Stimulated activated memory B cell treated with anti-CD40 and anti-IgM and Interleukin-4, amounts not matched to agents 10 μg/mL and 1 μg/mL and 100 μg/mL, for 72 hours (primary cell): ENCODE data around the gene LRRC8B.

ENCODE experiments used
- ATAC-seq: fragments of 150-1000 bp; cut with Tn5 transposase; 2 replicates; pipeline ENCODE4 v1.10.0; 2021
- H3K27ac Mint-ChIP-seq: one replicate; pipeline ENCODE4 v1.8.0; 2022; ENCODE audit warnings: mild to moderate bottlenecking, mixed read lengths
- H3K27me3 Mint-ChIP-seq: one replicate; pipeline ENCODE4 v1.8.0; 2022; ENCODE audit warnings: mixed read lengths
- H3K36me3 Mint-ChIP-seq: one replicate; pipeline ENCODE4 v1.8.0; 2022; ENCODE audit warnings: mixed read lengths
- H3K4me1 Mint-ChIP-seq: one replicate; pipeline ENCODE4 v1.8.0; 2022; ENCODE audit warnings: mixed read lengths
- H3K4me3 Mint-ChIP-seq: one replicate; pipeline ENCODE4 v1.8.0; 2022; ENCODE audit warnings: mild to moderate bottlenecking, moderate library complexity, mixed read lengths
- H3K9me3 Mint-ChIP-seq: one replicate; pipeline ENCODE4 v1.8.0; 2022; ENCODE audit warnings: mixed read lengths

The LRRC8B gene

GRCh38 chr1:89552471-89553081, 27.9 kb downstream of the LRRC8B start:
- no peaks in the 10 kb centered on the region for H3K27me3 Mint-ChIP-seq
- H3K4me1 Mint-ChIP-seq, result peaks cover 40% of the 10 kb centered on the region
- peaks cover 28% of the 10 kb centered on the region for H3K36me3 Mint-ChIP-seq
- no peaks in the 10 kb centered on the region for H3K9me3 Mint-ChIP-seq
- ATAC-seq, result peak; percentile 74
- peak overlapping the region; percentile 70 for H3K27ac Mint-ChIP-seq
- H3K4me3 Mint-ChIP-seq, result peak overlapping the region; percentile 46

DNA sequence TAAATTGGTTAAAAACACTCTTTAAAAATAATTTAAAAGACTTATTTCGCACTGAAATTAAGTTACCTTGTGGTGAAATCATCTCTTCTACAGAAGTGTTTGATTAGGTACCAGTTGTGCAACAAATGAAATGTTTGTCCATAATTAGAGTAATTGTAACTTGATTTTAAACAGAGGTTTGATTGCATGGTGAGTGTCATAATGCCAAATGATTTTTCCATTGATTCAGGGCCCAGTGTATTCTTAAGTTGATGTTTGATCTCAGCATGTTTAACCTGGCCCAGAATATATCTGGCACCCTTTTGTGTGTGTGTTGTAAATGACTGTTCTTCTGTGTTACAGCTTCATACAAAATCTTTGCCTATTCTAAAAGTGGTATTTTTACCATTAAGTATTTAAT, 28.5 kb downstream of the LRRC8B start:
- Mint-ChIP-seq H3K4me1 (peaks cover 40% of the 10 kb centered on the region), H3K27me3 (no peaks in the 10 kb centered on the region), H3K9me3 (no peaks in the 10 kb centered on the region), H3K36me3 (peaks cover 29% of the 10 kb centered on the region), H3K27ac (peak overlapping the region; percentile 70), H3K4me3 (no peak overlapping the region)
- no peak for ATAC-seq

GRCh38 chr1:89555550-89555949, 30.9 kb downstream of the LRRC8B start:
- Mint-ChIP-seq H3K4me1 (peaks cover 28% of the 10 kb centered on the region), H3K27ac (no peak overlapping the region), H3K4me3 (no peak overlapping the region), H3K27me3 (no peaks in the 10 kb centered on the region), H3K9me3 (no peaks in the 10 kb centered on the region), H3K36me3 (peaks cover 38% of the 10 kb centered on the region)
- ATAC-seq, result peak; percentile 34

- no peak for ATAC-seq
- Mint-ChIP-seq H3K4me1 (peaks cover 22% of the 10 kb centered on the region), H3K4me3 (no peak overlapping the region), H3K27me3 (no peaks in the 10 kb centered on the region), H3K9me3 (no peaks in the 10 kb centered on the region), H3K36me3 (peaks cover 35% of the 10 kb centered on the region), H3K27ac (no peak overlapping the region)
These were observed 32.3 kb downstream of the LRRC8B start for GRCh38 chr1:89556726-89557444.

DNA sequence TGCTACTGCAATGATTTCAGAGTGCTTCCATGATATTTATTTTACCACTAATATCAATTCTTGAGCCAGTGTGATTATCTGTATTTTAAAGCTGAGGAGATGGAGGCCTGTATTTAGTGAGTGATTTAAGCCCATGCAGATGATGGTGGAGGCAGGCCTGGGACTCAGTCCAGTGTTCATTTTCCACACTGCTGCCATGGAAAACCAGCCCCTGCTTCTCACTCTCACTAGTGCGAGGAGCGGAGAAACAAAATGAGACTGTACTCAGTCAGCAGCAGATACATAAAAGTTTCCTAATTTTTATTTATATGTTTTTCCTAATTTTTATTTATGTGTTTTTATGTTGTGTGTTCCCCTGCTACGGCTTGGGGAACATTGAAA, 32.8 kb downstream of the LRRC8B start:
- peaks cover 16% of the 10 kb centered on the region for H3K4me1 Mint-ChIP-seq
- H3K9me3 Mint-ChIP-seq, result no peaks in the 10 kb centered on the region
- no peak overlapping the region for H3K27ac Mint-ChIP-seq
- no peak for ATAC-seq
- H3K4me3 Mint-ChIP-seq, result no peak overlapping the region
- H3K27me3 Mint-ChIP-seq, result no peaks in the 10 kb centered on the region
- peaks cover 40% of the 10 kb centered on the region for H3K36me3 Mint-ChIP-seq

GRCh38 chr1:89557956-89558355, 33.3 kb downstream of the LRRC8B start:
- peaks cover 43% of the 10 kb centered on the region for H3K36me3 Mint-ChIP-seq
- no peak for ATAC-seq

DNA sequence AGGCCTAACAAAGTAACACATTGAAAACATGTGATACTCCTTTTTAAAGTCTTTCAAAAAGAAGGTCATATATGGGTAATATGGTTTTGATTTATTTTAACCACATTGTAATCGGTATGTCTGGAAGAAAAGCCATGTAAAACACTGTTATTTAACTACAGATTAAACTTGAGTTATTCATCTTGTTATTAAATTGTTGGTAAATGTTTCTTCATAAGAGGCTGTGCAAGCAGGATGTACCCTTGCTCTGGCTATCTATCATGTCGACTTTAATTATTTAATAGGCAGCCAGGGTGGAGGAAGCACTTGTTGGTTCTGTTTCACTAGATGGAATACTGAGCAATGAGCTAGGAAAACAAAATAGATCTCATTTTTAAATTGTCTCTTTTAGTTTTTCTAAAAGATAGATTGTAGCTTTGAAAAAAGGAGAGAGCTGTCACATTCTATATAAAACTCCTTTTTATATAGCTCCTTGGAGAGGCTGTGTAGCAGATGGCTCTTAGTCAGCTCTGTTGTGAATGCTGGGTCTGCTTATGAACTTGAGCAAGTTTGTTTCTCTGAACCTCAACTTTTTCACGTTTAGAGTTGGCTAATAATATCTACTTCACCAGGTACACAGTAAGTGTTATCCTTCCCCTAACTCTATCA, 39.5 kb downstream of the LRRC8B start:
- Mint-ChIP-seq H3K4me3 (no peak overlapping the region), H3K27me3 (no peaks in the 10 kb centered on the region)

More at GRCh38 chr1:89557956-89558355, 33.3 kb downstream of the LRRC8B start:
- Mint-ChIP-seq H3K4me1 (peaks cover 15% of the 10 kb centered on the region), H3K9me3 (no peaks in the 10 kb centered on the region), H3K27me3 (no peaks in the 10 kb centered on the region), H3K27ac (no peak overlapping the region), H3K4me3 (no peak overlapping the region)

GRCh38 chr1:89565521-89565920, 40.9 kb downstream of the LRRC8B start:
- no peaks in the 10 kb centered on the region for H3K9me3 Mint-ChIP-seq
- no peaks in the 10 kb centered on the region for H3K27me3 Mint-ChIP-seq
- ATAC-seq, result no peak
- no peak overlapping the region for H3K4me3 Mint-ChIP-seq
- H3K36me3 Mint-ChIP-seq, result peaks cover 26% of the 10 kb centered on the region
- H3K27ac Mint-ChIP-seq, result no peak overlapping the region
- peaks cover 16% of the 10 kb centered on the region for H3K4me1 Mint-ChIP-seq

More for the DNA sequence above, 39.5 kb downstream of the LRRC8B start:
- no peak for ATAC-seq
- Mint-ChIP-seq H3K27ac (no peak overlapping the region), H3K4me1 (peaks cover 6% of the 10 kb centered on the region), H3K9me3 (no peaks in the 10 kb centered on the region), H3K36me3 (peaks cover 19% of the 10 kb centered on the region)

- Mint-ChIP-seq H3K4me3 (no peak overlapping the region), H3K9me3 (peaks cover 3% of the 10 kb centered on the region), H3K27ac (no peak overlapping the region), H3K27me3 (no peaks in the 10 kb centered on the region), H3K4me1 (peaks cover 22% of the 10 kb centered on the region), H3K36me3 (peaks cover 36% of the 10 kb centered on the region)
- ATAC-seq, result no peak
These were observed 42.1 kb downstream of the LRRC8B start for GRCh38 chr1:89566761-89567174.

GRCh38 chr1:89567797-89568196, 43.2 kb downstream of the LRRC8B start:
- no peak overlapping the region for H3K4me3 Mint-ChIP-seq
- peaks cover 3% of the 10 kb centered on the region for H3K9me3 Mint-ChIP-seq
- no peak overlapping the region for H3K27ac Mint-ChIP-seq
- ATAC-seq, result no peak
- H3K36me3 Mint-ChIP-seq, result peaks cover 34% of the 10 kb centered on the region
- H3K27me3 Mint-ChIP-seq, result no peaks in the 10 kb centered on the region
- peaks cover 22% of the 10 kb centered on the region for H3K4me1 Mint-ChIP-seq

DNA sequence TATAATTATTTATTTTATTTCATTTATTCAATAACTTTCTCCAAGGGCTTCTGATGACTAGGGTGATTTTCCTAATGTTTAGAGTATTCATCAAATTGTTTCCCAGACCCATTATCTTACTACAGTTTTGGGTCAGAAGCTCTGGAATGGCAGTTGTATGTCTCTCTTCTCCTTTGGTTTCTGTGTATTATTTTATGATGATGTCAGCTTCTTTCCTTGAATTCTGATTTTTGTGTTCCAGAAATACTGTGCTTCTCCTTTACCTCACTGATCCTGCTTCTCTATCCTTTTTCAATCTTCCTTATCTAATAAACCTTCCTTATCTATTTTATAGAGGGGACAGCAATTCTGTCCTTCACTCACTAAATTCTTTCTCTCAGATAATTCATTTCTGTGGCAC, 48.8 kb downstream of the LRRC8B start:
- H3K36me3 Mint-ChIP-seq, result peaks cover 61% of the 10 kb centered on the region

GRCh38 chr1:89574621-89575020, 50.0 kb downstream of the LRRC8B start:
- Mint-ChIP-seq H3K27me3 (no peaks in the 10 kb centered on the region), H3K27ac (no peak overlapping the region), H3K4me1 (peaks cover 23% of the 10 kb centered on the region), H3K36me3 (peaks cover 56% of the 10 kb centered on the region), H3K4me3 (no peak overlapping the region), H3K9me3 (peaks cover 3% of the 10 kb centered on the region)
- no peak for ATAC-seq

More for the DNA sequence above, 48.8 kb downstream of the LRRC8B start:
- peaks cover 16% of the 10 kb centered on the region for H3K4me1 Mint-ChIP-seq
- peaks cover 3% of the 10 kb centered on the region for H3K9me3 Mint-ChIP-seq
- H3K27me3 Mint-ChIP-seq, result no peaks in the 10 kb centered on the region
- H3K27ac Mint-ChIP-seq, result no peak overlapping the region
- no peak for ATAC-seq
- no peak overlapping the region for H3K4me3 Mint-ChIP-seq

DNA sequence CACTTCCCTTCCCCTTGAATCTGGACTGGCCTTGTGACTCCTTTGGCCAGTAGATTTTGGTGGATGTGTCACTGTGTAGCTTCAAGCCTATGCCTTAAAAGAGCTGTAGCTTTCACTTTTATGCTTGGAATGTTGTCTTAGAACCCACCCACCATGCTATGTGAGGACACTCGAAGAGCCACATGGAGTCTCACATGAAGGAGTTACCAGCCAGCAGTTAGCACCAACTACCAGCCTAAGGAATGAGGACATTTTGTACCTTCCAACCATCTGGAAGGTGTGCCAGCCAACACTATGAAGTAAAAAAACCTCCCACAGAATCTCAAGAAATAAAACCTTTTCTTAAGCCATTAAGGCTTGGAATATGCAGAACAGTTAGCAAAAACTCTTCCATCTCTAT, 50.6 kb downstream of the LRRC8B start:
- Mint-ChIP-seq H3K27ac (no peak overlapping the region), H3K4me1 (peaks cover 17% of the 10 kb centered on the region)

GRCh38 chr1:89576013-89576412, 51.4 kb downstream of the LRRC8B start:
- no peak overlapping the region for H3K4me3 Mint-ChIP-seq
- no peaks in the 10 kb centered on the region for H3K27me3 Mint-ChIP-seq
- H3K4me1 Mint-ChIP-seq, result peaks cover 9% of the 10 kb centered on the region
- H3K27ac Mint-ChIP-seq, result no peak overlapping the region
- H3K9me3 Mint-ChIP-seq, result no peaks in the 10 kb centered on the region
- no peak for ATAC-seq
- H3K36me3 Mint-ChIP-seq, result peaks cover 55% of the 10 kb centered on the region

More for the DNA sequence above, 50.6 kb downstream of the LRRC8B start:
- Mint-ChIP-seq H3K27me3 (no peaks in the 10 kb centered on the region), H3K36me3 (peaks cover 55% of the 10 kb centered on the region), H3K4me3 (no peak overlapping the region), H3K9me3 (peaks cover 3% of the 10 kb centered on the region)
- ATAC-seq, result no peak

DNA sequence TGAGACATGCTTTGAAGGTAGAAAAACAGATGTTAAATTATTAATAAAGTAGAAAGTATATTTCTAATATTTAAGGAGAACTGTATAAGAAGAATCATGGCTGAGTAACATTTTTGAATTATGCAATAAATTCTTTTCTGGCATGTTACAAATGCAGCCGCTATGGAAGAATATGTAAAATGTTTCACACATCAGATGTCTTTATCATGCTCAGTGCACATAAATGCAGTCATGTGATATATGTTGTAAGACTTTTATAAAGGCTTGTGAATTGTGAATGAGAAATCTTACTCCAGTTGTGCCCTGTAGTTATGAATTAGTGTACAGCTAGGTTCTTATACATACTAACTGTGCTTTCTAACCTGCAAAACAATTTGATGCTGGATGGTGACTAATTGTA, 53.5 kb downstream of the LRRC8B start:
- H3K4me1 Mint-ChIP-seq, result peaks cover 7% of the 10 kb centered on the region
- H3K36me3 Mint-ChIP-seq, result peaks cover 53% of the 10 kb centered on the region
- no peak overlapping the region for H3K4me3 Mint-ChIP-seq

More for the DNA sequence above, 53.5 kb downstream of the LRRC8B start:
- no peak for ATAC-seq
- Mint-ChIP-seq H3K27ac (no peak overlapping the region), H3K9me3 (no peaks in the 10 kb centered on the region), H3K27me3 (no peaks in the 10 kb centered on the region)
